Posterior vena cava (tissue), 2 donors: ENCODE measurements around the gene NOTCH1. TPM values are rescaled to one million over a fixed set of nuclear protein-coding genes. Genes with fewer than 3 reads are reported as not detected.
A peak's percentile ranks its signal among the peaks of the same experiment; 100 is the strongest.

ENCODE experiments used
- DNase-seq: peaks from one replicate; pipeline ENCODE4 v3.0.0-alpha.2; 2020; ENCODE audit warnings: low spot score
- intact Hi-C, 2 donors: fragments of 100-400 bp; cut with DNase I; formaldehyde crosslinking; loops; one replicate each; pipeline versions ENCODE4 v1.14.1 to v1.14.2; 2022 to 2023
- total RNA-seq, 2 donors: library from RNA; stranded (reverse); fragmentation: NEBNext Ultra II Directional; extraction: Animal tissue kit (Norgen Biotek cat#: 25700); gene quantifications; one replicate each; pipeline ENCODE4 v1.2.1, GENCODE V29; 2021
- donor health status: DM: yes; HTN: yes; CAD: no.
- donor health status: DM: yes; HTN: yes; CAD: no.

NOTCH1 gene
- total RNA-seq, 2 donors from 2014 or later, result 35.5 to 40.4 TPM

DNA sequence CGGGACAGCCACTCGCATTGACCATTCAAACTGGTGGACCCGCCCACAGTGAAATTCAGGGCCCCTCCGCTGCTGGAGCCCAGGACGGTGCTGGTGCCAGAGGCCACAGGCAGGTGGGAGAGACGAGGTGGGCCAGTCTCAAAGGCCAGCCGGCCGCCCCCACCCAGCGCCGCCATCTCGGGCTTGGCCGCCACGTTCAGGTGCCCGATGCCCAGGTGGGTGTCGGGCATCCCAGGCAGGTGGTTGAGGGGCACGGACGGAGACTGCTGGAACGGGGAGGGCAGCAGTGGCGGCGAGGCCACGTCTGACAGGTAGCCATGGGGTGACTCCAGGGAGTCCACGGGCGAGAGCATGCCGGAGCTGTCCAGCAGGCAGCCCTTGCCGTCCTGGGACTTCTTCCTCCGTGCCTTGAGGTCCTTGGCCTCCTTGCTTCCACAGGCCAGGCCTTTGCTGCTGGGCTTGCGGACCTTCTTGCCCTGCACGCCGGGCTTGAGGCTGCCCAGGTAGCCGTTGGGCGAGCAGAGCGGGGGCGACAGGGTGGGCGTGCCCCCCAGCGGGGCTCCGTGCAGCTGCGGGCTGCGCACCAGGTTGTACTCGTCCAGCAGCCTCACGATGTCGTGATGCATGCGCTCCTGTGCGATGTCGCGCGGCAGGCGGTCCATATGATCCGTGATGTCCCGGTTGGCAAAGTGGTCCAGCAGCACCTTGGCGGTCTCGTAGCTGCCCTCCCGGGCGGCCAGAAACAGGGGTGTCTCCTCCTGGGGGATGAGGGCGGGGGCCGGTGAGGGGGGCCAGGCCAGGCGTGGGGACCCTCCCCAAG lies 48.8 kb downstream of the NOTCH1 start:
- DNase-seq, result no peak
- intact Hi-C loops, result no loop called here

GRCh38 chr9:136496181-136496580 lies 49.7 kb downstream of the NOTCH1 start:
- no peak for DNase-seq
- intact Hi-C loops, result no loop called here

DNA sequence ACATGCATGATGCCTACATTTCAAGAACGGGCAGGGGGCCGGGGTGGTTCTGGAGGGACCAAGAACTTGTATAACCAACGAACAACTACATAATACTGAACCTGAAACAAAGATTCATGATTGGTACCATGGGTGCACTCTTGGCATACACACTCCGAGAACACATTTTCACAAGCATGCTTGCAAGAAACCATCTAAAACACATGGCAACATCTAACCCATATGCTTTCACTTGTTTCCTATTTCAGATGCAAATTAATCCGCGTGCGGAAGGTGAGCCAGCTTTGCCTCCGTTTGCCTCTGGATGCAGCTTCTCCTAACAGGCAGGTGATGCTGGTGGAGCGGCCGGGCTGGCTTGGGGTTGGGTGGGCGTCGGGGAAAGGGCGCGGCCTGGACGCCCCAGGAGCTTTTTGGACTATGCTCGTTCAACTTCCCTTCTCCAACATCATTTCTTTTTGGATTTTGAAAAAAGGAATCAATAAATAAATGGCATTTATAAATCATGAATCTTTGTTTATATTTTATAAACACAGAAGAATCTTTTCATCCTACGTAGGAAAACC lies 50.5 kb downstream of the NOTCH1 start:
- intact Hi-C loops, result no loop called here
- no peak for DNase-seq

DNA sequence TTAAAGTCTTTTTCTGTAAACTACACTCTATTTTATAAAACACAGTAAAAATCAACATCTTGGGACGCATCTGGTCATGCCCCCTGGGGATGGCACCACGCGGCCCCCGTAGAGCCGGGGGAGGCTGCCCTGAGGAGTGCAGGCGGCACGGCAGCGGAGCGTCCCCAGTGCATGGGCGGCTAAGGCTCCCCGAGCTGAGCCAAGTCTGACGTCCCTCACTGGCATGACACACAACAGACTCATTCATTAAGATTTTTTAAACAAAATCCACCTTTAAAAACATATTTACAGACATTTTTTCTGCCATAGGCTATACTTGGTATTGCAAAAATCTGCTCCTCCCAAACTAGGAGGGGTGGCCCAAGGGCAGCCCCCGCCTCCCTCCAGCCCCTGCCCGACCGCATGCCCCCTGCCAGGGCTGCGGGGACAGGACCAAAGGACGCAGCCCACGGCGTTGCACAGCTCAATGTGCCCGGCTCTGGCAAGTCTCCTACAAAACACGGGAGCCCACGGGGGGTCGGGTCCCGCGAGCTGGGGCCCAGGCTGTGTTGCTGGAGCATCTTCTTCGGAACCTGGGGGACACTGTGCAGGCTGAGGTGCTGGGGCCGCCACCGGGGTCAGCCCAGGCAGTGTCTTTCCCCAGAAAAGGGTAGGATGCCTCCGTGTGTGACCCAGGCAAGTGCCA lies 51.2 kb downstream of the NOTCH1 start:
- intact Hi-C loops, result no loop called here
- no peak for DNase-seq

- intact Hi-C loops, result no loop called here
- no peak for DNase-seq
These were observed 51.8 kb downstream of the NOTCH1 start for GRCh38 chr9:136494012-136494411.

- no peak for DNase-seq
- intact Hi-C loops, result no loop called here
These were observed 52.3 kb downstream of the NOTCH1 start for GRCh38 chr9:136493567-136493971.

DNA sequence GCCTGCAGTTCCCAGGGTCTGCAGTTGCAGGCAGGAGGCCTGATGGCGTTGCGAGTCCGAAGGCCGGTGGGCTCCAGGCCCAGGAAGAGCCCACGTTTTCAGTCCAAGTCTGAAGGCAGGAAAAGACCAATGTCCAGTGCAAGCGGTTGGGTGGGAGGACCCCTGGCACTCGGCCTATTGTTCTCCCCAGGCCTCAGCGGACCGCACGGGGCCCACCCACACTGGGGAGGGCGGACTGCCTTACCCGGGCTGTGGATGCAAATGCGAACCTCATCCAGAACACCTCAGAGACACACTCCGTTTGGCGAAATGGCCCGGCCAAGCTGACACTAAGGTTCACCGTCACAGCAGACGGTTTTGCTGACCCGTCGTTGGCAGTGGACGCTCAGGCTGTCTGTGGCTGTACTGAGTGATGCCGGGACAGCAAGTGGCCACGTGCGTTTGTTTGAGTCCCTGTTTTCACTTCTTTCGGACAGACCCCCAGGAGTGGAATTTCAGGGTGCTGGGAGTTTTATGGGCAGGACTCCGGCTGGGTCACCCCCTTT lies 52.8 kb downstream of the NOTCH1 start:
- intact Hi-C loops, result no loop called here
- no peak for DNase-seq

- intact Hi-C loops, result loop anchor here (1.0 to 5.0 kb wide), 3 partner anchors 33 to 142 kb away; no protein-coding TSS in a partner anchor
- no peak for DNase-seq
These were observed 56.1 kb downstream of the NOTCH1 start for GRCh38 chr9:136489731-136490130.

GRCh38 chr9:136488247-136489214 lies 57.3 kb downstream of the NOTCH1 start:
- intact Hi-C loops, result loop anchor here (1.0 to 5.0 kb wide), 3 partner anchors 34 to 143 kb away; no protein-coding TSS in a partner anchor
- DNase-seq, result no peak

DNA sequence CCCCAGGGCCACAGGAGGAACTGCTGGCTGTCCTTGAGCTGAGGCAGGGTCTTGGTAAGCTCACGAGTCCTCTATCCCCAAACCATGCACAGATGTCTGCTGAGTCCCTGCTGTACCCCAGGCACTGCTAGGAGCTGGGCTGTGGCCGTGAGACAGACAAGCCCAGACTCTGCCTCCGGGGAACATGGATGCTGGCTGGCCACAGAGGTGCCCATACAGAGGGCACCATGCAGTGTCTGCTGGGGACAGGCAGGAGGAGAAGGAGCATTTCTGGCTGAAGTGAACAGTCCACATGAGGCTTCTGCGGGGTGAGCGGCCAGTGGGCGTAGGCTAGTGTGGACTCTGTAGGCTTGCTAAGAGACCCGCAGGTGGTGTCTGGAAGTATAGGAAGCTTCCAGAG lies 58.2 kb downstream of the NOTCH1 start:
- intact Hi-C loops, result loop anchor here in 1 of 2 donors (5.0 kb wide), 2 partner anchors 35 to 55 kb away; no protein-coding TSS in a partner anchor
- DNase-seq, result no peak

DNA sequence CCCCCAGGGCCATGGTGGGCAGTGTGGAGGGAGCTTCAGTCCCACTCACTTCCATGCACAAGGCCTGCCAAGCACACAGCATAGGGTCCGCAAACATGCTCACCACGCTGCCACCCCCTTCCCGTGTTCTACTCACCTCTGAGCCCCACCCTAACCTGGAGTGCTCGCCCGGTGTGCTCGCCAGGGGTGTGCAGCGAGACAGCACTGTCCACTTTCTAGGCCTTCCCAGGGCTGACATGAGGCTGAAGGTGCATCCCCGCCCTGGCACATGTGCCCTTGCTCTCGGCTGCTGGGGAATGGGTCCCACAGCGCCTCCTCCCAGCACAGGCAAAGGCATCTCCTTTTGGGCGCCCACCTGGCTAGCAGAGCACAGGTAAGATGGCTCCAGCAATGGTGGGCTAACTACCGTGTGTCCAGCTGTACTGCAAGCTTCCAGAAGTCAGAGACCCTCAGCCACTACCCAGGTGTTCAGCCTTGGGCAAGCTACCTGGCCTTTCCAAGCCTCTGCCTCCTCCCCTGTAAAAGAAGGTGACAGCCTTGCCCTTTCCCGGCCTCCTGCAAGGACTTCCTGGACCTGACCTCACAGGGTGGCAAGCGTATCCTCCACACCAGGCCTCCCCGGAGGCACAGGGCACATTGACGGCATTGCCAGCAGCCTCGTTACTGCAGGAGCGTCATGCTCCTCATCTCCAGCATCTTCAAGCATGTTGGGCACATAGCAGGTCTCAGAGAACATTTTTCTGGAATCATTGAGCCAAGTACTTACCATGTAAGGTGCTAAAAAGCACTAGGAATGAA lies 58.8 kb downstream of the NOTCH1 start:
- intact Hi-C loops, result loop anchor here in 1 of 2 donors (5.0 kb wide), 2 partner anchors 35 to 55 kb away; no protein-coding TSS in a partner anchor
- DNase-seq, result no peak

- intact Hi-C loops, result loop anchor here in 1 of 2 donors (5.0 kb wide), 2 partner anchors 36 to 56 kb away; no protein-coding TSS in a partner anchor
- no peak for DNase-seq
These were observed 59.7 kb downstream of the NOTCH1 start for GRCh38 chr9:136486131-136486530.

- DNase-seq, result peak; percentile 96
These were observed 60.5 kb downstream of the NOTCH1 start for GRCh38 chr9:136485049-136486045.

GRCh38 chr9:136484153-136485048 lies 61.4 kb downstream of the NOTCH1 start:
- DNase-seq, result no peak
- intact Hi-C loops, result loop anchor here in 1 of 2 donors (1.0 to 5.0 kb wide), 3 partner anchors 38 to 147 kb away; no protein-coding TSS in a partner anchor

More at GRCh38 chr9:136485049-136486045, 60.5 kb downstream of the NOTCH1 start:
- intact Hi-C loops, result loop anchor here in 1 of 2 donors (5.0 kb wide), 2 partner anchors 37 to 57 kb away; no protein-coding TSS in a partner anchor

DNA sequence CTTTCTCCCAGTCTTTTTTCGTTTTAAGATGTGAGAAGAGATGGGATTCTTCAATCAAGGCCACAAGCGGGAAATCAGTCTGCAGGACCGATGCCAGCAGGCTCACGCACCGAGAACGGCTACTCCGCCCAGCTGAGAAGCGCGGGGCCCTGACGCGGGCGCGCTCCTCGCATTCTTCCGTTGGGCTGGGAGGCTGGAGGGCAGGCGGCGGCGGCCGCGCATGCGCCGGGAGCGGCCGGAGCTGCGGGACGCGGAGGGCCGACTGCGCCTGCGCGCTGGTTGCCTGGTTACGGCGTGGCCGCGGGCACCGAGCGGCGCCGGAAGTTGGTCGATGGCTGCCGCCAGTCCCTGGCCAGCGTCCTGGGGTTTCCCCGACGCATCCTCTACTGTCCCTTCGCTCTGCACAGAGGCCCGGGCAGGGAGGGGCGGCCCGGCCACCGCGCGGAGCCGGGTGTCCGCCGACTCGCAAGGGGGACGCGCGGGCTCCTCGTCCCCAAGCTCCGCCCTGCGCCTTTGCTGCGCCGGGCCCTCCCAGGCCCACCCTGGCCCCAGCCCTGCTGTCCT lies 62.2 kb downstream of the NOTCH1 start:
- intact Hi-C loops, result loop anchor here in 1 of 2 donors (1.0 kb wide), 1 partner anchor 148 kb away; no protein-coding TSS in a partner anchor
- DNase-seq, result peak; percentile 98
